Activated CD4-positive, CD25-positive, alpha-beta regulatory T cell treated with anti-CD3 and anti-CD28 coated beads, Interleukin-2, amount 50 U/mL, for 16 hours (primary cell): ENCODE data around the gene PUDP.
"Not testable (repeated sequence)": the region's sequence is repeated elsewhere in the genome, so short reads cannot be mapped to it uniquely, and the experiment has no call there.

ENCODE experiments used
- DNase-seq: peaks from one replicate; pipeline ENCODE4 v3.0.0-alpha.2; 2020; ENCODE audit warnings: low read depth, low spot score

The PUDP gene

DNA sequence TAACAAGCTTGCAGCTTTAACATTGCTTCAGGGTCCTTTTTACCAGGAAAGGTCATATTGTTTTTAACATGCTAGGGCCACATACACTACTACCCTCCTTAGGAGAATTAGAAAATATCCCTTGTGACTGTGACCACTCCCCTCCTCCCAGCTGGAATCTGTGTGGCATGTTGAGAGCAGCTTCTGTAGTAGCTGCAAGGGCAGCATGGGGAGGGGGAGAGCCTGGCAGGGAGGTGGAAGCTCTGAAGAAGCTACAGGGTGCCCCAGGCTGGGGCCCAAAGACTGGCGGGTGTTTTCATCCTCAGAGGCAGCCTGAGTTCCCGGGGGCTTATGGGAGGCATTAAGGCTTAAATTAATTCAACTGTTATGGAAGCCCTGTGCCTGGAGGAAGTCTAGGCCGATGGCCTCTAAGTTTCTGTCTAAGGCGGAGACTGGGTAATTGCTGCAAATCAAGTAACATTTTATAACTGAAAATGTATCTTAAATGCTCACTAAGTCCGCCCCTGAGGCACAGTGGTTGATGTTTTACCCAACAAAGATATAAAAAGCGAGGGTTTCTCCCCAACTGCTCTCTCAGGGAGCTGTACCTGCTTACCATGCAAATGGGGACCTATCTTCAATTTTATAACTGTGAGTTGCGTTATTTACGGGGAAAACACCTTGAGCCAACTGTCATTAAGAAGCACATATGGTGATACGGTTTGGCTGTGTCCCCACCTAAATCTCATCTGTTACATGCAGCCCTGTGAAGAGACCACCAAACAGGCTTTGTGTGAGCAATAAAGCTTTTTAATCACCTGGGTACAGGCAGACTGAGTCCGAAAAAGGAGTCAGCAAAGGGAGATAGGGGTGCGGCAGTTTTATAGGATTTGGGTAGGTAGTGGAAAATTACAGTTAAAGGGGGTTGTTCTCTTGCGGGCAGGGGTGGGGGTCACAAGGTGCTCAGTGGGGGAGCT lies 37.8 kb downstream of the PUDP start:
- no peak for DNase-seq

DNA sequence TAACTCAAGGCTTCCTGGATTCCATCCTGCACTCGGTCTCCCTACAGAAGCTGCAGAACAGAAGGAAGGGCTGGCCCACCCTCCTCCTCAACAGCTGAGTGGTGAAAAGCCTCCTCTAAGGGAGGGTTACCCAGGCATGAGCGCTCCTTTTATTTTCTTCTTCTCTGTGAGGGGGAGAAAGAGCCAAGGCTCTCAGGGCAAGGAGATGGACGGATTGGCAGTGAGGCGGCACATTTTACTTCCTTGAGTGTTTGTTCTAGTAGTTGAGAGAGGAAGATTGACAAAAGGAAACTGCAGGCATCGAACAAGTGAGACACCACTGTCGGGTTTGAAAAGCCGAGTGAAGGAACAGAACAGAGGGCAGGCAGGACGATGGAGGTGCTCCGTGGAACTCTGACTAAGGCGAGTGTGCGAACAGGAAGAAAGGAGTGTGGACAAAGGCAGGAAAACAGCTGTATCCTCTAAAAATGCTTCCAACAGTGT lies 38.9 kb downstream of the PUDP start:
- no peak for DNase-seq

DNA sequence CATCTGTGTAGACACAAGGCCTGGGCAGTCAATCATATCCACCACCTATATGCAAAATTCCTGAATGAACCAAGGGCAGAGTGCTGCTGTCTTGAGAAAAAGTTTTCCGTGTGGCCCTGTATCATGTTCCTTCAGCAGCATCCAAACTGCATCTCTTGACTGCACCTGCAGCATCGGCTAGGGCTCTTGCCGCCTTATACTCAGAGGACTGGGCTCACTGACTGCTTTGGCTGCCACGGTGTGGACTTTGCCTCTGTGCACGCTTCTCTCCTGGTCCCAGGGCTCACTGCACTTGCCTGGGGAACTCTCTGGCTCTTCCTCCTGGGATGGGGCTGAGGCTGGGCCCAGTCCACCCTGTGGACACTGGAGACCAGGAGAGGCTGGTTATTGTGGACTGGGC lies 39.9 kb downstream of the PUDP start:
- DNase-seq: no peak

DNA sequence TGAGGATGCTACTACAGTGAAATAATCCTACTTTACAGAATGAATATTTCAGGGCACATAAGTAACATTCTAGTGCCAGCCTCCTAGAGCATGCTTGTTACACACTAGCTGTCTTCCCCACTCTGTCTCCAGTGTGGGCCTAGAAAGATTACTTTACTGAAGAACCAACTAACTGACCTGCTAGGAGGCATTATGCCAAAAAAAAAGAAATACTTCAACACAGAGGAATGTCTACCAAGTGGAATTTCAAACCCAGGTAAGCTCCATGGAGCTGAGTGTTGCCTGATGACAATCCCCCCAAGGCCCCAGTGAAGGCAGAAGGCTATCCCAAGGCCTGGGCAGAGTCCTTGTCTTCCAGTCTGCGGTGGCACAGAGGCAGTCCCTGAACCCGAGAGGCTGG lies 41.3 kb downstream of the PUDP start:
- DNase-seq: no peak

DNA sequence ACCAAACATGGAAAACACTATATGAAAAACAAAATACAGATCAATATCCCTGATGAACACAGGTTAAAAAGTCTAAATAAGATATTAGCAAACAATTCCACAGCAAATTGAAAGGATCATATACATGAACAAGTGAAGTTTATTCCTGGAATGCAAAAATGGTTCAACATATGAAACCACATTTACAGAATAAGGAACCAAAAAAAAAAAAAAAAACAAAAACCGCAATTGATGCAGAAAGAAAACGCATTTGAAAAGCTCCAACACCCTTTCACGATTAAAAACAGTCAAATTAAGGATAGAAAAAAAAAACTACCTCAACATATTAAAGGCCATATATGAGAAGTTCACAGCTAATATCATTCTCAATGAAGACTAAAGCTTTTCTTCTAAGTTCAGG lies 45.8 kb downstream of the PUDP start:
- DNase-seq: no peak

DNA sequence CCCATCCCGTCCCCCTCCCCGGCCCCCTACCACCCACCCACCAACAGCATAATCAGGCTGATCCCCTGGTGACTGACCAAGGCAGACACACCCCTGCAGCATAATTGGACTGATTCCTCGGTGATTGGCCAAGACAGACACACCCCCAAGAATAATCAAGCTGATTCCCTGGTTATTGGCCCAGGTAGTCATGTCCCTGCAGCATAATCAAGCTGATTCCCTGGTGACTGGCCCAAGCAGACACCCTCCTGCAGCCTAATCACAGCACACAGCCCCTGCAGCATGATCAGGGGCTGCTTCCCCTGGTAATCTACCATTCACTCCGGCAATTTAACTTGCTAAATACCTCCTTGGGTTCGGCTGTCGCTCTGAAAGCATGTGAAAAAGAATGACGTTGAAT lies 47.9 kb downstream of the PUDP start:
- no peak for DNase-seq

DNA sequence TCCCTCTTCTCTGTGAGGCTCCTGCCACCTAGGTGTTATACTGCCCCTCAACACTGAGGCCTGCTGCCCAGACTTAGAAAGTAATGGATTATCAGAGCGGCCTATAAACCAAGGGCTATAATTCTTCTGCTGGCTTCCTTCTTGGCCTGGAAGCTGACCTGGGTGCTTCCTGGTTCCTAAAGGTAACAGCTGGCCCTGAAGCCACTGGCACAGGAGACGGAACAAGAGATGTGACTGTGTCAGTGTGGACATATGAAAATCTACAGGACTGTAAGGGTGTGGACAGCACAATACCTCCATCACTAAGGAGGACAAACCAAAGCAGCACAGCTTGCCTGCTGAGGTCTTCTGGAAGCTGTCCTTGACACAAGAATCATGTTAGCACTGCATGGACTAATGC lies 52.3 kb downstream of the PUDP start:
- DNase-seq: not testable (repeated sequence)

DNA sequence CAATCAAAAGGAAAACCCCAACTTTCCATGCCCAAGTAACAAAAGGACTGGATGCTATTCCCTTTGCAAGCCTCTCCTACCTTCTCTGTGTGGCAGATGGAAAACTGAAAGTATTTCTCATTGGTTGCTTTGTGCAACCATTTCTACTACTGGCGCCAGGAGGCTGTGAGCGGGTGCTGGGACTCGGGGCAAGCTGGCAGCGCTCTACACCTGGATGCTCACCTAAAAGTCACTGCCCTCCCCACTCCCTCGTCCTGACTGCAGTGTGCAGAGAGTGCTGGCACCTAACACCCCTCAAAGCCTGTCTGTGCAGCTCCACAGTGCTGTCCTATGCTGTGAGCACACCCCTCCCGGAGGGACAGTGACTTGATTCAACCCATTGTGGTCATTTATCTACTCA lies 54.6 kb downstream of the PUDP start:
- no peak for DNase-seq

DNA sequence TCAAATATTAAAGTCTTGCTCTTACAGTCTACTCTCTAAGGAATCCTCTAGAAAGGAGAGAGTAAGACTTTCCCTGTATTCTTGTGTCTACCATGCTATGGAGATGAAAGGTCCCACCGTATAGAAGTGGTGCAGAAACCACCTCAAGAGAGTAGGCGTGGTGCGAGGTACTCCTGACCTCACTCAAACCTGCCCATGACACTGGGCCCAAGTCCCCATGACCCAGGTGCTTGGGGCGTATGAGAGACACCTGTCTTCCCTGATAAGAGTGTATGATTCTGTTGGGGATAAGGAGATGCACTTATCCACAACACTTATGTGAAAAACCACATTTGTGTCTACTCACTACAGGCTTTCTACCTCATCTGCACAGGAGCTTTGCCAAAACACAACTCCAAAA lies 55.4 kb downstream of the PUDP start:
- no peak for DNase-seq

DNA sequence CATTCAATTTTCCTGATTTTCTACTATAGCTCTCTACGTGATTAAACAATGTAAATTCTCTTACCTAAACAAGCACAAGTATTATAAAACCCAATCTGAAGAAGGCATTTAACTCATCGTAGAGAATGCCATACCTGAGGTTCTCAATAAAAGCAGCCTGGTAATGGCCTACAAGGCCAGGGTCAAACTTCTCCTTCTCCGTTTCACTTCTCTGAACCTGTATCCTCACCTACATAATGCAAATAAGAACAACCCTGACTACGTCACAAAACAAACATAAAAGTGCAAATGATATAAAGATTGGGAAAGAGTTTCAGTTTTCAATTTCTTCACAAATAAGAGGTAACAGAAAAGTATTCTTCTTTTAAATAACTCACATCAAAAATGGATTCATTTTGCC lies 56.0 kb downstream of the PUDP start:
- DNase-seq: no peak

DNA sequence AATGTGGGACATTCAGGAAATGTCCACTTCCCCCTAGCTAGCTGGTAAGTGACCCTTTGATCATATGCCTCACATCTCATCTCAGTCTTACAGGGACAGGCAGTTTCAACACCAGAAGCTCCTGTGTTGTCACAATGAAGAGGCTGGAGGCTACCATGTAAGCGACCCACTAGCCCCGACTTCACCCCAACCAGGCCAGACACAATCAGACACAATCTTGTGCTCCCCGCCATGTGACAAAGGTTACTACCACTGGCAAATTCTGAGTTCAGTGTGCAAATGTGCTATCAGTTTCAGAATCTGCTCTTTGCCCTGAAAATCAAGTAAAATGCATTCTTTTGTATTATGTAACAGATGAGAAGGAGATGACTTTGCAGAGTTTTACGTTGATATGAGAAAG lies 57.3 kb downstream of the PUDP start:
- DNase-seq: no peak

DNA sequence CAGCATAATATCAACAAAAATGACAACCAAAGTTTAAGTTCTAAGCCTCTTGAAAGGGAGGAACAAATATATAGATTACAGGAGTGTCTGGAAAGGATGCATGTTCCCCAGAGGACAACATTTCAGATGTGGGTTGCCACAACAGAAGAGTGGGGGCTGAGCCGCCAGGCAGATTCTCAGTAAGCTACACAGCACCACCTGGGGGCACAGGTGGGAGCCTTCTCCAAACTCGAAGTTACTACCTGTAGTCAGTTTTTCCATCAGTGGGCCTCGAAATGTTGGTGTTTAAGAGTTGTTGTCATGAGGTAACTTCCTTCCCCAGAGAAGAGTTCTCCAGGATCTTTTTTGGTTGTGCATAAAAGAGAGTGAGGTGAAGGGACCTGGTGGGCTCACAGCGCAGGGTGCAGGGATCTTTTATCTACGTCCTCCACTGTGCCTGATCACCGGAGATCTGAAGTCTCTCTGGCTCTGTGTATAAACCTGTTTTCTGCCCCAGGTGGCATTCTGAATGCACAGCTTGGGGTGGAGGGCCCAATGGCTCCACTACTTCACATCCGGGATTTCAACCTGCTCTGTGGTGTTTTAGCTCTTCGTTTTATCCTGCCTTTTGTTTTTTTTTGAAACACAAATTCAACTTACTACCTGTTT lies 58.9 kb downstream of the PUDP start:
- no peak for DNase-seq

DNA sequence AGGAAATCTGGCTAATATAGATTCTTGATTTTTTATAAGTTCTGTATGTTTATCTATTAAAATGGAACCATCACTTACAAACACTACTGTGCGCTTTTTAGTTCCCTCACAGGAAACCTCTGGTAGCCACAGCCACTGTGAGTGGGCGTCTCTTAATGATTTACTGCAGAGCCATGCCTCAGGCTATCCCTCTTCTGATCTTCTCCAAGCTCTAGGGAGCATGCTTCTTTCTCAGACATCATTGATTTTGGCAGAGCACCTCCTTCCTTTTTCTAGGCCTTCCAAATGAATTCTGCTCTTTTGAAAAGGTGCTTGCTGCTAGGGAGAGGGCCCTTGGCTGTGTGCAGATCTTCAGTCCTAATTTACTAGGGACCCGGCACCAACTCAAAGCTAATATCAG lies 61.6 kb downstream of the PUDP start:
- no peak for DNase-seq

DNA sequence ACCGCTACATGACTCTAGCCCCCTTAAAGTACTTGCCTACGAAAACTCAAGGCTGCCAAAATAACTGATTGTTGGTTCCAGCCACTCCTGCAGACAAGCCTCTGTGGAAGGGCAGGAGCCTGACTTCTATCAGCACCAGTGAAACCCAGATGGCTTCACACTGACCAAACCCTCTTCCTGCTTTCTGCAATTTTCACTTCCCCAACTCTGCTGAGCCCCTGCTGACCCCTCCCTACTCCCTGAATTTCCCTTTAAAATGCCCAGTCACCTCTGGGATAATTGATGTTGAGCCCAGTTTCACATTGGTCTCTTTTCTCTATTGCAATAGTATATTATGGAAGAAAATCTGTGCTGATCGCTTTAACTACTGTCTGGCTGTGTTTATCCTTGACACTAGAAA lies 62.1 kb downstream of the PUDP start:
- no peak for DNase-seq

DNA sequence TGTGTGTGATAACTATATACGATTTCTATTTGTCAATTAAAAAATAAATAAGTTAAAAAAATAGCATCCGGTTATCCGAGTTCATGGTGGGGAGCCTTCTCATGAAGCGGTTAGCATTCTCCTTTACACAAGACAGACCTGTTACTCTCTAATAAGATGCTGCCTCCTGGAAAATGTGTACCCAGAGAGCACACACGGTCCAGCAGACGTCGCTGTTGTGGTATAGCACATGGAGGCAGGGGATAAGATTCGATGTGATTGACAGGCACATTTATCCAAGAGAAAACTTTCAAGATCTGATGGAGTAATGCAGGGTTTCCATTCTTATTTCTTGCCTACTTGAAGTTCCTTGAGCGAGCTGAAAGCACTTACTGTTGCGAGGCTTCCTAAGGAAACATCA lies 63.1 kb downstream of the PUDP start:
- DNase-seq: no peak

DNA sequence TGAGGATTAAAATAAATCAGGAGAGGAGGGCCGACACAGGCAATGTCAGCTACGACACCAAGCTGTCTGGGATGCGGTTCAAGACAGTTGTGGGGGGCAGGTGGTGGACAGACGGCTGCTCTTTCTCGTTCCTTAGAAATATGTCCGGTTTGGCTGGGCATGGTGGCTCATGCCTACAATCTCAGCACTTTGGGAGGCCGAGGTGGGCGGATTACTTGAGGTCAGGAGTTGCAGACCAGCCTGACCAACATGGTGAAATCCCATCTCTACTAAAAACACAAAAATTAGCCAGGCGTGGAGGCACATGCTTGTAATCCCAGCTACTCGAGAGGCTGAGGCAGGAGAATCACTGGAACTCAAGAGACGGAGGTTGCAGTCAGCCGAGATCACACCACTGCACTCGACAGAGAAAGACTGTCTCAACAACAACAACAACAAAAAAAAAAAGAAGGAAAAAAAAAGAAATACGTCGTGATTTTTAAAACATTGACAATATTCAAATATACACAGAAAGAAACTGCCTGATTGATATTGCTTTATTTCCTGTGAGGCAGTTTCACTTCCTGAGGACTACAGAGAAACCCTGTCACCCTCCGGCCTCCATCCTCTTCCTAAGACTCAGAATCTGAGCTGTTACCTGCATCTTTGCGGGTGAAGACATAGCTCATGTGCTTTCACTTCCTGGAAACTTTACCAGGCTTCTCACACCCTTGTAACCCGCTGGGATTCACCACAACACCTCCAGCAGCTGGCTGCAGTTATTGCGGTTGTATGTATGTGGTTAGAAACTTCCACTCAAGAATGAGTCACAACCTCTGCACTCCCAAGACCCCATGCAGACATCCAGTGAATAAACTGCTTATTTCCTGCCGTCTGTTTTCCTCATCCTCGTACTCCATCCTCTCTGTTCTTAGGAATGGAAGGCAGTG lies 64.2 kb downstream of the PUDP start:
- no peak for DNase-seq

DNA sequence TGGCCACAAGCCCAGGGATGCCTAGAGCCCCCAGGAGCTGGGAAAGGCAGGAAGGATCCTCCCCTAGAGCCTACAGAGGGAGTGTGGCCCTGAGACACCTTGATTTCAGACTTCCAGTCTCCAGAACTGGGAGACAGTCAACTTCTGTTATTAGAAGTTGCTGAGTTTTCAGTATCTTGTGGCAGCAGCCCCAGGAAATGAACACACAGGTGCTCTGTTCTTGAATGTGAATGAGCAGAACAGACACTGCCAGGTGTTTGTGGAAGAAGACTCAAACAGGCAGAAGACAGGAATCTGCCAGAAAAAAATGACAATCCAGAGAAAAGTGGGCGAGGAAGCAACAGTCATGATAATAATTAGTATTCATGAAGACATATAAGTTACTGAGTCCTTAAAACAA lies 64.9 kb downstream of the PUDP start:
- DNase-seq: no peak

DNA sequence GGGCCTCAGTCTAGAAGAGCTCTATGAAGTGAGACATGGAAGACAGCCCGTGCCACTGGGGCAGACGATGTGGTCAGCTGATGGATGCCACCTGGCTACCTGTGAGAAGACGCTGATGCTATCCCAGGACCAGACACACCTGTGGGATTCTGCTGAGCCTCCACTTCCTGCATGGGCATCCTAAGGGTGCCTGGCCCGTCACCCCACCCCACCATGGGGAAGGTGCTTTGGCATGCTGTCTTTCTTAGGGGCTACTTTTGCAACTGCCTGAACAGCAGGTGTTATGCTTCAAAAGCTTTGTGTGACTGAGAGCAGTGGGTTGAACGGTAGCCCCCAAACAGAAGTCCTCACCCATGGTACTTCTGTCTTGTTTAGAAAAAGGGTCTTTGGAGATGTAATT lies 65.4 kb downstream of the PUDP start:
- no peak for DNase-seq

DNA sequence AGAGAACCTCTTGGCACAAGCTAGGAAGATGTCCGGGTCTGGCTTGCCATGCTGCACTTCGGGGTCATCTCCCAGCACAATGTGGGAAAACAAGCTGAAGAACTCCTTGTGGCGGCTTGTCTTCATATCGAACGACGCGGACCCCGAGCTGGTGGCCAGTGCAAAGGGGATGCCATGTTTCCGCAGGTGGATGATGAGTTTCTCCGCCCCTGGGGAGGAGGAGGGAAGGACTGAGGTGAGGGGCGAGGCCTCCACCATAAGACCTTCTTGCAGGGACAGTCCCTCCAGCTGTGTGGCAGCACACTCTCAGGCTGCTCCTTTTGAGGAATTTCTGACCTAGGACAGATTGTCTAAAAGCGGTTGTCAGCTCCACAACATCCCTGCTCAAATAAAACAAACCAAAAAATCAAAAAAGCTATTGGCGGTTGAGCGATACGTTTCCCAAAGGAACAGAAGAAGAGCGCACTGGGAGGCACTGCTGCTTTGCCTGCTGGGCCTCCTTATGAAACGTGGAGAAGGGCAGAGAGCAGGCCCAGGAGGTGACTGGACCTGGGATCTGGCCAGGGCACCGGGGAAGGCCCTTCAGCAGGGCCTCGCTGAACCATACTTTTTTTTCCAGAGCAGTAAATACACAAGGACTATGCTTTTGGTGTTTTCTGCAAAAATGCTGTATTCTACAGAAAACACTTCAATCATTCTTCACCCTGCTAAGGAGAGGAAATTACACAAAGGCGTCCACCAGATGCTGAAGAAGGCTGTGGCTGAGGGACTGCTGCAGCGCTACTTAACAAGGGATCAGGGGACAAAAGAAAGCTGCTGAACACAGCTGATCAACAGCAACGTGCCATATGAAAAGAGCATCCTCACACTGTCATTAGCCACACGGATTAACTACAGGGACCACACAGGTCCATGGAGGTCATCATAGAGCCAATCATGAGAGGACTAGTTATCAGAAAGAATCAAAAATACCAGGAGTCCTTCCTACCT lies 70.4 kb downstream of the PUDP start:
- no peak for DNase-seq

DNA sequence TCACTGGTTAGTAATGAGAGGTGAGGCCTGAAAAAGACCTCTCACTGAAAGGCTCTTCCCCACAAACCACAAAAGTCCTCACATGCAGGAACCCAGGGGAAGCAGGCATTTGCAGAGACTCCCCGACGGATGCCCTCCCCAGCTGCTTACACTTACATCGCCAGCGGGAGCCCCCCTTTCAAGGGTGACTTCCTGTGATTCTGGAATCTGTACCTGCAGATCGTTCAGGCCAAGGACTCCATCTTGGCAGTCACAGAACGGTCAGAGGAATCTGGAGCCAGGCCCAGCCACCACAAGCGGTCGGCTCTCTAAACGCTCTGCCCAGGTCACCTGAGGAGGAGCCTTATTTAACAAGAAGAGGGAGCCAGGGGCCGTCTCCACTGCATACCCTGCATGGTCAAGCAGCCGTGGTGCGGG lies 71.7 kb downstream of the PUDP start:
- no peak for DNase-seq

DNA sequence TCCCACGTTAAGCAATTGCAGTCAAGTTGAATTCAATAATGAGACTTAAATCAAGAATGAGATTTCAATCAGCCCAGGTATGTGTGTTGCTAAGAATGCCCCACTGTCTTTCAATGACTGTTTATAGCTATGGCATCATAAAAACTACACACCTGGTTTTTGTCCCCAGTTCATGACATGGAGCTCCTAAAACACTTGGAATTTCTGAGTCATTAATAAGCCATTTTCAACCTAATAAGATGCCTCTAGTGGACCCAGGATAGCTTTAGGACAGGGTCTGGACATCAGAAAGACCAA lies 73.1 kb downstream of the PUDP start:
- DNase-seq: no peak
